Measurements from ENCODE around the gene D2HGDH.

Gene D2HGDH

GRCh38 chr2:241701399-241702154 lies 32.9 kb upstream of the D2HGDH start, which contains the start of gene ING5:
Gene ING5, plus strand, starts transcription at chr2:241702039. Its CDS starts 27 bp downstream, at chr2:241702066.
- peak within 1 kb of the TSS; percentile 95 for H3K9ac ChIP-seq (ENCODE audit: insufficient read length)
- no peaks in the 10 kb centered on the region for H3K9me3 ChIP-seq (ENCODE audit: low read depth, low read length)
- H3K27ac ChIP-seq, result peak within 1 kb of the TSS; percentile 87
- H3K4me3 ChIP-seq, result peak within 1 kb of the TSS; percentile 94
- peaks cover 21% of the 10 kb centered on the region for H3K36me3 ChIP-seq (ENCODE audit: insufficient read depth, low read length)
- DNase-seq (ENCODE audit: low read depth, low spot score), result no peak
- TF ChIP-seq POLR2AphosphoS5 (IDR thresholded peaks at IDR 0.05; ENCODE audit: borderline replicate concordance, low read depth, low read length) (peak; percentile 78), EZH2 (IDR thresholded peaks at IDR 0.05) (no peak)

- no peaks in the 10 kb centered on the region for H3K9me3 ChIP-seq (ENCODE audit: low read depth, low read length)
- DNase-seq (ENCODE audit: low read depth, low spot score), result no peak
- H3K36me3 ChIP-seq (ENCODE audit: insufficient read depth, low read length), result peaks cover 30% of the 10 kb centered on the region
- peak overlapping the region; percentile 87; the same call in 1 of the 2 replicates for H3K27ac ChIP-seq
- peak overlapping the region; percentile 94 for H3K4me3 ChIP-seq
- TF ChIP-seq EZH2 (IDR thresholded peaks at IDR 0.05) (no peak), FOXP2 (optimal IDR thresholded peaks at IDR 0.05; ENCODE audit: control extremely low read depth, extremely low read length, insufficient read depth) (no peak), POLR2AphosphoS5 (IDR thresholded peaks at IDR 0.05; ENCODE audit: borderline replicate concordance, low read depth, low read length) (no peak)
- H3K9ac ChIP-seq (ENCODE audit: insufficient read length), result peak overlapping the region; percentile 95
Observed at GRCh38 chr2:241702155-241703031, 32.0 kb upstream of the D2HGDH start.

DNA sequence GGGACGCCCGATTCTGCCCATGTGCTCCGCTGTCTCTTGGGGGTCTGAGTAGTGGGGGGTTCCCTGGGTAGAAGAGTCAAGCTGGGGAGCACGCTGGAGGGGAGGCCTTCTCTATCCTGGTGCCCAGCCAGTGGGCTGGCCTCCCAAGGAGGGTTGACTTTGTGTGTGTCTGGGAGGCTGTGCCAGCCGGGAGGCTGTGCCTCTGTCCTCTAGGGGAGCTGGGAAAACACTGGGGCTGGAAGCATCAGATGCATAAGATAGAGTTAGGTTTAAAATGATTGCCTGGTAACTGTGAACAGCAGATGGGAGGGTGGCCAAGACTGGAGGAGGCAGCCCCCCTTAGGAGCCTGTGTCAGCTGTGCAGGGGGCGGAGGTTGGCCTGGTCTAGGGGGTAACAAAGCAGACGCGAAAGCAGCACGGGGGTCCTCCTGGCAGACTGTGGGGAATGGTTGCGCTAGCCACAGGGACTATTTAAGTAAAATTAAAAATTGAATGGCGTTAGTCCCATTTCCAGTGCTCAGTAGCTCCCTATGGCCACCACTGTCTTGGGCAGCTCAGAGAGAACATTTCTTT lies 31.3 kb upstream of the D2HGDH start:
- peak overlapping the region; percentile 65 for H3K9ac ChIP-seq (ENCODE audit: insufficient read length)
- no peak for DNase-seq (ENCODE audit: low read depth, low spot score)
- H3K9me3 ChIP-seq (ENCODE audit: low read depth, low read length), result no peaks in the 10 kb centered on the region
- peak overlapping the region; percentile 92 for H3K4me3 ChIP-seq
- peaks cover 35% of the 10 kb centered on the region for H3K36me3 ChIP-seq (ENCODE audit: insufficient read depth, low read length)
- no peak overlapping the region for H3K27ac ChIP-seq
- no peak for TF ChIP-seq POLR2AphosphoS5 (IDR thresholded peaks at IDR 0.05; ENCODE audit: borderline replicate concordance, low read depth, low read length)

GRCh38 chr2:241706537-241706936 lies 27.9 kb upstream of the D2HGDH start:
- Histone ChIP-seq H3K4me3 (no peak overlapping the region), H3K9me3 (ENCODE audit: low read depth, low read length) (no peaks in the 10 kb centered on the region), H3K9ac (ENCODE audit: insufficient read length) (no peak overlapping the region), H3K27ac (no peak overlapping the region), H3K36me3 (ENCODE audit: insufficient read depth, low read length) (peaks cover 59% of the 10 kb centered on the region)
- DNase-seq (ENCODE audit: low read depth, low spot score), result no peak
- TF ChIP-seq POLR2AphosphoS5 (IDR thresholded peaks at IDR 0.05; ENCODE audit: borderline replicate concordance, low read depth, low read length), result no peak
- TF ChIP-seq EZH2 (IDR thresholded peaks at IDR 0.05), result no peak
- TF ChIP-seq FOXP2 (optimal IDR thresholded peaks at IDR 0.05; ENCODE audit: control extremely low read depth, extremely low read length, insufficient read depth), result no peak

DNA sequence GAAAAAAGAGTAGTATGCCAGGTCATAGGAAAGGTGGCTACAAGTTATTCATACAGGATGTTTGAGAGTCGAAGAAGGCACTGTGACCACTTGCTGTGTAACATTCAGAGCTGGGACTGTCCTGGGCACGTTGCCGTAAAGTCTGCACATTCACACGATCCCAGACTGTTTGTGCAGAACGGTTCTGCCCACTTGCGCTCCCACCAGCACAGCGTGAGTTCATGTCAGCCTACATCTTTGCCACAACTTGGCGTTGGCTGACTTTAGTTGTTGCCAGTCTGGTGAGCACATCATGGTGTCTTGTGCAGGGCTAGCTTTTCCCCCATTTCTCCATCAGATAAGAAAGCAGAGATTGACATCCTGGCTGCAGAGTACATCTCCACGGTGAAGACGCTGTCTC lies 25.6 kb upstream of the D2HGDH start:
- Histone ChIP-seq H3K27ac (no peak overlapping the region), H3K9ac (ENCODE audit: insufficient read length) (no peak overlapping the region), H3K36me3 (ENCODE audit: insufficient read depth, low read length) (peaks cover 77% of the 10 kb centered on the region), H3K4me3 (no peak overlapping the region), H3K9me3 (ENCODE audit: low read depth, low read length) (no peaks in the 10 kb centered on the region)
- TF ChIP-seq EZH2 (IDR thresholded peaks at IDR 0.05) (no peak), POLR2AphosphoS5 (IDR thresholded peaks at IDR 0.05; ENCODE audit: borderline replicate concordance, low read depth, low read length) (no peak), FOXP2 (optimal IDR thresholded peaks at IDR 0.05; ENCODE audit: control extremely low read depth, extremely low read length, insufficient read depth) (no peak)
- no peak for DNase-seq (ENCODE audit: low read depth, low spot score)

- Histone ChIP-seq H3K4me3 (no peak overlapping the region), H3K27ac (no peak overlapping the region), H3K9ac (ENCODE audit: insufficient read length) (no peak overlapping the region), H3K36me3 (ENCODE audit: insufficient read depth, low read length) (peaks cover 81% of the 10 kb centered on the region), H3K9me3 (ENCODE audit: low read depth, low read length) (peaks cover 7% of the 10 kb centered on the region; the same call in 1 of the 2 replicates)
- no peak for DNase-seq (ENCODE audit: low read depth, low spot score)
- TF ChIP-seq EZH2 (IDR thresholded peaks at IDR 0.05) (no peak), FOXP2 (optimal IDR thresholded peaks at IDR 0.05; ENCODE audit: control extremely low read depth, extremely low read length, insufficient read depth) (no peak), POLR2AphosphoS5 (IDR thresholded peaks at IDR 0.05; ENCODE audit: borderline replicate concordance, low read depth, low read length) (no peak)
Observed at GRCh38 chr2:241719093-241719492, 15.3 kb upstream of the D2HGDH start.

GRCh38 chr2:241720099-241720498 lies 14.3 kb upstream of the D2HGDH start:
- H3K4me3 ChIP-seq, result no peak overlapping the region
- H3K36me3 ChIP-seq (ENCODE audit: insufficient read depth, low read length), result peaks cover 74% of the 10 kb centered on the region
- H3K27ac ChIP-seq, result no peak overlapping the region
- DNase-seq (ENCODE audit: low read depth, low spot score), result no peak
- peaks cover 7% of the 10 kb centered on the region; the same call in 1 of the 2 replicates for H3K9me3 ChIP-seq (ENCODE audit: low read depth, low read length)
- no peak overlapping the region for H3K9ac ChIP-seq (ENCODE audit: insufficient read length)
- TF ChIP-seq EZH2 (IDR thresholded peaks at IDR 0.05), result no peak
- TF ChIP-seq POLR2AphosphoS5 (IDR thresholded peaks at IDR 0.05; ENCODE audit: borderline replicate concordance, low read depth, low read length), result no peak
- TF ChIP-seq FOXP2 (optimal IDR thresholded peaks at IDR 0.05; ENCODE audit: control extremely low read depth, extremely low read length, insufficient read depth), result no peak

GRCh38 chr2:241720560-241720959 lies 13.9 kb upstream of the D2HGDH start:
- Histone ChIP-seq H3K36me3 (ENCODE audit: insufficient read depth, low read length) (peaks cover 74% of the 10 kb centered on the region), H3K9ac (ENCODE audit: insufficient read length) (no peak overlapping the region), H3K27ac (no peak overlapping the region), H3K4me3 (no peak overlapping the region), H3K9me3 (ENCODE audit: low read depth, low read length) (peaks cover 7% of the 10 kb centered on the region; the same call in 1 of the 2 replicates)
- TF ChIP-seq POLR2AphosphoS5 (IDR thresholded peaks at IDR 0.05; ENCODE audit: borderline replicate concordance, low read depth, low read length), result no peak
- no peak for TF ChIP-seq EZH2 (IDR thresholded peaks at IDR 0.05)
- TF ChIP-seq FOXP2 (optimal IDR thresholded peaks at IDR 0.05; ENCODE audit: control extremely low read depth, extremely low read length, insufficient read depth), result no peak
- DNase-seq (ENCODE audit: low read depth, low spot score), result no peak
